Measurements from ENCODE around the gene DNMT3B.

Gene DNMT3B

DNA sequence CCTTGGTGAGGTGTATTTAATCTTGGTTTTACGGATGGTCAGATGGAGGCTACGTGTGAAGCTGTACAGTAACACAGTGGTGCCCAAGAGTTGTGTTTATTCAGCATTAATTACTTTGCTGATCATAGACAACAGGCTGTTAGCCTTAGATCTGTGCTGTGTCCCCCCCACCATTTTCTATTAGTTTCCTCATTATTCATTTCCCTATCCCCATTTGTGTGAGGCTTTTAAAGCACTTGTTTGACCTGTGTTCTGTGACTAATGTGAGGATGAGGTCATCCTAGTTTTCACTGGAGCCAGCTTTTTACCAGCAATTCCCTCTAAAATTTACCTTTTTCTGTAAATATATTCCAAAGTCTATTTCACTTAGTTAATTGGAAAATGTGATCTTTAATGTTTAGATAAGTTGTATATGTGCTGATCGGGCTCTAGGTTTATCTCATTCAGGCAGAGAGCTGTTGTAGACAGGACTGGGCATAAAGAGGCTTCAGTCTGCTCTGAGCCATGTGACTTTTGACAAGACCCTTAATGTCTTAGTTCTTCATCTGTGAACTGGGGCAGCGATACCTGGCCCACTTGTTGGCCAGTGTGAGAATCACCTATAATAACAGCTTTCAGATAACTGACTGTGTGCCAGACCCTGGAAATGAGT is 66.0 kb downstream of the DNMT3B start:
- no peak for DNase-seq

DNA sequence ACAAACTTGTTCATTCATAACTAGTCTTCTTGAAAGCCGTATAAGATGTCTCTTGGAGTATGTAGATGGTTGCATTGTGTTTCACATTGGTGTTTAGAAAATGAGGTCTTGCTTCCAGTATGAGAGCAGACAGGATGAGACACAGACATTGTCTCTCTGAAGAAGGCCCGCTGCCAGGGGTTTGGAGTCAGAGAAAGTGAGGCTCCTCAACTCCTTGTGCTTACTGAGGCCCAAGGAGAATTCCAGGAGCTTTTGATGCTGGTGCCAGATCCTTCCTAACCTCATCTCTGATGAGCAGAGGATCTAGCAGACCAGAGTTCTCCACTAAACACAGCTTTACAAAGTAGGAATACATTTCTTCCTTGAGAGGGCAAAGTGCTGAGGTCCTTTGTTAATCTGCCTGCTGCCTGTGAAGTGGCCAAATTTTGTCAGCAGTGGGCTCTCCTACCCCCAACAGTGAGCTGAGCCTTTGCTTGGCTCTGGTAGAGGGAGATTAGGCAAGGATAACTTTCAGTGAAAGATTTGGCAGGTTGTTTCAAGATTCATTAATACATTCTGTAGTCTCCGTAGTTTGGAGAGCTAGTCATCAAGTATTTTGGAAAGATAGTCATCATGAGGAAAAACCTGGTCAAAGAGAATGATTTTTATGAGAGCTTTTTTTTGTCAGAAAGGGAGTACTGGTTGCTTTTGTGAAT is 67.3 kb downstream of the DNMT3B start:
- DNase-seq: no peak

GRCh38 chr20:32830437-32830836 is 68.3 kb downstream of the DNMT3B start:
- DNase-seq: peak in 1 of 6 experiments; percentile 8

DNA sequence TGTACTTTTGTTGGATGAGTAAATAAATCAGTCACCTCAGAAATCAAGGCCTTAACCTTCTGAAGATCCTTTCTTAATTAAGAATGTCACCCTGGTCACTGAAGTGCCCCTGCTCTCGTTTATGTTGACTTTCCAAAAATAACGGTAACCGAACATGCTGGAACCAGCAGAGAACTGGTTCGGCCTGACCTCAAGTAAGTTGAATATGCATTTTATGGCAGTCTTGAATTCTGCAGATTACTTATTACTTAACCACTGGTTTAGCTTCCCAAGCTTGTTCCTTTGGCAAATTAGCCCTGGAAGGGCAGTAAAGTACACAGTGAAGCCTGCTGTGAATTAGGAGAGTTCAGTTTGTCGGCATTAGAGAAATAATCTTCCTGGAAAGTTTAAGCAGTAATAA is 69.8 kb downstream of the DNMT3B start:
- DNase-seq: no peak

DNA sequence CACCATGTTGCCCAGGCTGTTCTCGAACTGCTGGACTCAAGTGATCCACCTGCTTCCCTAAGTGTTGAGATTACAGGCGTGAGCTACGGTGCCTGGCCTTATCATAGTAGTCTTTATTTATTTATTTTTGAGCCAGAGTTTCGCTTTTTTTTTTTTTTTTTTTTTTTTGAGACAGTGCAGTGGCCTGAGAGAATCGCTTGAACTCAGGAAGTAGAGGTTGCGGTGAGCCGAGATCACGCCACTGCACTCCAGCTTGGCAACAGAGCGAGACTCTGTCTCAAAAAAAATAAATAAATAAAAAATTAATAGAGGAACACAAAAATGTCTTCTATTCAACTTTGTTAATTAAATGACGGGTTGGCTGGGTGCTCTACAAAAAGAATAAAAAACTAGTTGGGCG is 70.5 kb downstream of the DNMT3B start:
- peak in 3 of 6 experiments; percentile 18 to 27 (median 26) for DNase-seq

GRCh38 chr20:32834972-32835371 is 72.8 kb downstream of the DNMT3B start:
- no peak for DNase-seq

DNA sequence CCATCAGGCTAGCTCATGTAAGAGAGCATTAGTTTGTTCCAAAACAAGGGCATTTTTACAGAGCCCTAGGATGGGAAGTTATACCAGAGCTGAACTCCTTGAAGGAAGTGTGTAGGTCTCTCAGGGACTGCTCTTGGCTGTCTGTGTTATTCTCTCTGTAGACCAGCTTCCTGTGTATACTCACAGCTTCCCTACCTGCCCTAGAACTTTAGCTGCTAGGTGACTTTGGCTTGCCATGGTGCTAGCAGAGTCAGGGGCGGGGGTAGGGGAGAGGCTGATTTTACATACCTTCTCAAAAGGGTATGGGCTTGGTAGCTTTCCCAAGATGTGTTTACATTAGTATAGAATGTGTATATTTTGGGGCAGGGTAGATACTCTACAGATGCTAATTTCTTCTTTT is 75.0 kb downstream of the DNMT3B start:
- DNase-seq: no peak

- DNase-seq: no peak
These were observed 77.2 kb downstream of the DNMT3B start for GRCh38 chr20:32839227-32839981.

DNA sequence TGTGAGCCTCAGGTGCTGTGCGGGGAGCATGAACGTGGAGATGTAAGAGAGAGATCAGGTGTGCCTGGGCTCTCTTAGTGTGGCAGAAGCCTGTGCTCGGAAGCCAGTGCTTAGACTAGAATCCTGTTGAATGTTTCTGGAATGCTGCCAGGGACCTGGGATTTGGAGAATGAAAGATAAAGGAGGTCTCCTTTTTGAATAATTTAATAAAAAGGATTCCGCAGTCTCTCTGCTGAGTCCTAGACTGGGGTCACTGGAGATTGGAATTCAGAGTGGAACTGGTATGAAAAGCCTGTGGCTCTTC is 77.7 kb downstream of the DNMT3B start:
- DNase-seq: no peak

DNA sequence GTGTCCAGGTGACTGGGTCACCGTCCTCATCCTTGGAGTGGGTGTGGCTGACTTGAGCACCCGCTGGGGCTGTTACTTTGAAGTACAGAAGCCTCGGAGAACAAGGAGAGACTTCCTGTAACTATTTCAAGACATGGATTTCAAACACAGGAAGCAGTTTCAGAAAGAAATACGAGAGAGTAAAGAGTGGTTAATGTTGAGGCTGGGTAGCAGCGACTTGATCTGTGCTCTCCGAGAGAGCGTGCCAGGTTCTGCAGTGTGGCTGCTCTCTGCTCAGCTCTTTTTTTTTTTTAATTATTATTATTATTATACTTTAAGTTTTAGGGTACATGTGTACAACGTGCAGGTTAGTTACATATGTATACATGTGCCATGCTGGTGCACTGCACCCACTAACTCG is 79.0 kb downstream of the DNMT3B start:
- DNase-seq: peak in 1 of 6 experiments; percentile 6

GRCh38 chr20:32841632-32842031 is 79.4 kb downstream of the DNMT3B start:
- no peak for DNase-seq

- no peak for DNase-seq
These were observed 80.7 kb downstream of the DNMT3B start for GRCh38 chr20:32842688-32843524.

DNA sequence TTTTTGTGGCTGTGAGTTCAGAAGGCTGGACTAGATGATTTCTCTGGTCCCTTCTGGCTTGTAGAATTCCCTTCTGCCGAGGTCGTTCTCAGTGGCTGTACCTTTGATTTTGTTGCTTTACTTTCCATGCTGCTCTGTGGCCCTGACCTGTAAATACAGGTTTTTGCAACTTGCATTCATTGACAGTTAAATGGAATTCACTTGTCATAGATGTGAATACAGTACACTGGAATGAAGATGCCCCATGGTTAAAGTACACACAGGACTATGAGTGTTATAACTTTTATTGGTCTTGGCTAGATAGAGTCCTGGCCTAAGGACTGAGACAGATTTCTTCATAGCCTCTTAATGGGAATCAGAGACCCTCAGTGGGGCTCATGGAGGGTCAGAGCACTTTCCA is 83.6 kb downstream of the DNMT3B start:
- no peak for DNase-seq

DNA sequence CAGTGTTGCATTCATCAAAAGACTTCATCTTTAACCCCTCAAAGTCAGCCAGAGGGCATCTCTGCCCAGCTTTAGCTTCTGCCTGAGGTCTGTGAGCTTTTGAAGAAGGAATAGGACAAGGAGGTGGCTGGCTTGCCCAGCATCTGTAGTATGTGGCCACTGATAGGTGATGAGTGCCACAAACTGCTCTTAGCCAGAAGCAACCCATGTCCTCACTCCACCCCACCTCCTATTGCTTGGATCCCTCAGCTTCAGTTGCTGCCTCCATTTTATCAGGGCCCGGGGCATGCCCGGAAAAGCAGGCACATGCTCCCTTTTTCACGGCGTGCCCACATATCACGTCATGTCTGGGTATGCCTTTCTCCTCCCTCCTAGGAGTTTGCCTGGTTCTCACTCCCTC is 84.7 kb downstream of the DNMT3B start:
- no peak for DNase-seq

GRCh38 chr20:32847964-32848363 is 85.8 kb downstream of the DNMT3B start:
- DNase-seq: no peak

GRCh38 chr20:32848846-32849245 is 86.7 kb downstream of the DNMT3B start:
- no peak for DNase-seq

DNA sequence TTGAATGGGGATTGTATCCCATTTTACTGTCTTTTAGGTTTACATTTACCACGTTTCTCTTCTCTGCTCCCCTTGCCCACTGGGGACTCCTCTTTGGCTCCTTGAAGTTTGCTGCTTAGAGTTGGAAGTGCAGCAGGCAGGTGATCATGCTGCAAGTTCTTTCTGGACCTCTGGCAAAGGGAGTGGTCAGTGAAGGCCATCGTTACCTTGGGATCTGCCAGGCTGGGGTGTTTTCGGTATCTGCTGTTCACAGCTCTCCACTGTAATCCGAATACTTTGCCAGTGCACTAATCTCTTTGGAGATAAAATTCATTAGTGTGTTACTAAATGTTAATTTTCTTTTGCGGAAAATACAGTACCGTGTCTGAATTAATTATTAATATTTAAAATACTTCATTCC is 87.4 kb downstream of the DNMT3B start:
- DNase-seq: no peak

DNA sequence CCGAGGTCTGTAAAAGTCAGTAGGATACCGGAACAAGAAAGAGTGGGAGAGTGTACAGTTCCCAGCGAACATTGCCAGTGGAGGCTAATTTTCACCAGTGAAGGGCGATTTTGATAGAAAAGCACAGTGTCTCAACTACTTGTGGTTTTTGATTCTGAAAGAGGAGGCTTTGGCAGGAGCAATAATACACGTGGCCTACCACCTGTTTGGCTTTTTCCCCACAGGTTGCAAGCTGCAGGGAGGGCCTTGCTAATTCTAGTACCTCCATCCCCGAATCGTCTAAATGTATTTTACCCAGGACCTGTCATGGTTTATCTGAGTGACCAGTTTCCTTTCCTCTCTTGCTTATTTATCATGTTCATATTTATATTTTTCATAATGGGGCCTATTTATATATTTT is 93.2 kb downstream of the DNMT3B start:
- DNase-seq: no peak

DNA sequence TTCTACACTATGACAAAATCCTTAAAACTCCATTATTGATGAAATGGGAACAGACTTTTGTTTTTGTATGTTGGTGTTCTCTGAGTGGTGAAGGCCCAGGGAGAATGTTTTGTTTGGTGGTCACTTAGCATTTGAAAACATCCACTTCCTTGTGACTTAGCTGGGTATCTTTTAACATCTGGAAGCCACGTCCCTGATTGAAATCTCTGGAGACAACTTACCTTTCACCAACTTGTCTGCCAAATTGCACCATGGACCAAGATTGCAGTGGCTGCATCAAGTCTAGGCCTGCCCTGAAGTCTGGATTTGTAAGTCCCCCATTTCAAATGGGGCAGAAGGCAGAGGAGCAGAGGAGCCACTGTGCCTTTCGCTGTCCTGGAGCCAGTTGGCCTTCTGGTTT is 96.0 kb downstream of the DNMT3B start:
- no peak for DNase-seq
